ENCODE results near the gene SEMA5A. TPM values are rescaled to one million over a fixed set of nuclear protein-coding genes. Genes with fewer than 3 reads are reported as not detected.

The SEMA5A gene
- polyA plus RNA-seq, 3 donors, result not detected

DNA sequence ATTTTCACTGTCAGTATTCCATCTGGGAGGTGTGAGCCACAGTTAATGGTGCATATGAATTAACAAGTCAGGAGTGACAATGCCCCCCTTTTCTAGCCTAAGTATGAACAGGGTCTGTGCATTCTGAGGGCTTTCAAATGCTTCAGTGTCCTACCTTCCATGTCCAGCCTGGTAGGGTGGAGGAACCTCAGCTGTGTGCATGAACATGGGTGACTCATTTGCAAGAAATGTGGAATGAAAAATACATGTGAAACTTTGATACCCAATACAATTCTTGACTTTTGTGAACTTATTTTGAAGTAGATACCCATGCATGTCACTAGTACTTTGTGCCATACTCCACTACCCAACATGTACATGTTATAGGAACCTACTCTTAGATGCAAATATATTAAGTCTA, 375.8 kb downstream of the SEMA5A start:
- no peak overlapping the region for H3K27ac Mint-ChIP-seq
- Histone ChIP-seq H3K9ac (ENCODE audit: insufficient read depth, low read length, poor library complexity, severe bottlenecking) (no peak overlapping the region), H3K27ac (ENCODE audit: low read depth in 1 of 2, low read length in 2 of 2) (no peak overlapping the region), H3K4me2 (replicated peaks; ENCODE audit: extremely low read depth, low read length, poor library complexity, severe bottlenecking) (no peak overlapping the region), H3K9me3 (replicated peaks in 1 of 2; ENCODE audit: control insufficient read depth in 1 of 2, insufficient read depth in 1 of 2, low read length in 2 of 2) (no peaks in the 10 kb centered on the region), H3K79me2 (ENCODE audit: insufficient read depth, low read length) (no peaks in the 10 kb centered on the region), H4K20me1 (ENCODE audit: insufficient read depth, low read length) (no peaks in the 10 kb centered on the region), H3K27me3 (ENCODE audit: control insufficient read depth in 2 of 2, insufficient read depth in 2 of 2, low read length in 2 of 2) (no peaks in the 10 kb centered on the region), H3K4me1 (ENCODE audit: control insufficient read depth in 1 of 2, insufficient read depth in 2 of 2, low read length in 2 of 2) (no peaks in the 10 kb centered on the region), H2AFZ (ENCODE audit: insufficient read depth, low read depth, low read length, poor library complexity, severe bottlenecking) (no peak overlapping the region), H3K36me3 (replicated peaks in 1 of 2; ENCODE audit: control insufficient read depth in 1 of 2, insufficient read depth in 2 of 2, low read length in 2 of 2) (no peaks in the 10 kb centered on the region), H3K4me3 (replicated peaks in 1 of 3; ENCODE audit: low read depth in 2 of 3, low read length in 3 of 3) (no peak overlapping the region)
- no peaks in the 10 kb centered on the region for H3K4me1 Mint-ChIP-seq
- peaks cover 1 to 2% (median 1%) of the 10 kb centered on the region in 3 donors for H3K27me3 Mint-ChIP-seq (ENCODE audit: low read depth in 3 of 3)
- no peaks in the 10 kb centered on the region for H3K36me3 Mint-ChIP-seq
- H3K4me3 Mint-ChIP-seq, result no peak overlapping the region
- no peak for TF ChIP-seq CTCF (IDR thresholded peaks at IDR 0.05)
- intact Hi-C loops (cut with micrococcal nuclease), result no loop called here
- no peak for DNase-seq
- peaks cover 0 to 4% (median under 1%) of the 10 kb centered on the region in 7 donors for H3K9me3 Mint-ChIP-seq

GRCh38 chr5:9169557-9169902, 376.3 kb downstream of the SEMA5A start:
- Histone ChIP-seq H4K20me1 (ENCODE audit: insufficient read depth, low read length) (no peaks in the 10 kb centered on the region), H2AFZ (ENCODE audit: insufficient read depth, low read depth, low read length, poor library complexity, severe bottlenecking) (no peak overlapping the region), H3K4me1 (ENCODE audit: control insufficient read depth in 1 of 2, insufficient read depth in 2 of 2, low read length in 2 of 2) (no peaks in the 10 kb centered on the region), H3K27ac (ENCODE audit: low read depth in 1 of 2, low read length in 2 of 2) (no peak overlapping the region), H3K36me3 (replicated peaks in 1 of 2; ENCODE audit: control insufficient read depth in 1 of 2, insufficient read depth in 2 of 2, low read length in 2 of 2) (no peaks in the 10 kb centered on the region), H3K27me3 (ENCODE audit: control insufficient read depth in 2 of 2, insufficient read depth in 2 of 2, low read length in 2 of 2) (no peaks in the 10 kb centered on the region), H3K4me2 (replicated peaks; ENCODE audit: extremely low read depth, low read length, poor library complexity, severe bottlenecking) (no peak overlapping the region), H3K4me3 (replicated peaks in 1 of 3; ENCODE audit: low read depth in 2 of 3, low read length in 3 of 3) (no peak overlapping the region), H3K79me2 (ENCODE audit: insufficient read depth, low read length) (no peaks in the 10 kb centered on the region), H3K9me3 (replicated peaks in 1 of 2; ENCODE audit: control insufficient read depth in 1 of 2, insufficient read depth in 1 of 2, low read length in 2 of 2) (no peaks in the 10 kb centered on the region), H3K9ac (ENCODE audit: insufficient read depth, low read length, poor library complexity, severe bottlenecking) (no peak overlapping the region)
- H3K27ac Mint-ChIP-seq, result no peak overlapping the region
- H3K9me3 Mint-ChIP-seq, result peaks cover 0 to 4% (median 0%) of the 10 kb centered on the region in 7 donors
- no peaks in the 10 kb centered on the region for H3K4me1 Mint-ChIP-seq
- H3K36me3 Mint-ChIP-seq, result no peaks in the 10 kb centered on the region
- intact Hi-C loops (cut with micrococcal nuclease), result no loop called here
- peaks cover 1 to 2% (median 1%) of the 10 kb centered on the region in 3 donors for H3K27me3 Mint-ChIP-seq (ENCODE audit: low read depth in 3 of 3)
- WGBS (ENCODE audit: insufficient coverage), result 100% methylated on average over 1 of the region's 1 CpG
- H3K4me3 Mint-ChIP-seq, result no peak overlapping the region
- DNase-seq, result no peak
- no peak for TF ChIP-seq CTCF (IDR thresholded peaks at IDR 0.05)
